ENCODE results near the gene CARD9.

CARD9 gene

DNA sequence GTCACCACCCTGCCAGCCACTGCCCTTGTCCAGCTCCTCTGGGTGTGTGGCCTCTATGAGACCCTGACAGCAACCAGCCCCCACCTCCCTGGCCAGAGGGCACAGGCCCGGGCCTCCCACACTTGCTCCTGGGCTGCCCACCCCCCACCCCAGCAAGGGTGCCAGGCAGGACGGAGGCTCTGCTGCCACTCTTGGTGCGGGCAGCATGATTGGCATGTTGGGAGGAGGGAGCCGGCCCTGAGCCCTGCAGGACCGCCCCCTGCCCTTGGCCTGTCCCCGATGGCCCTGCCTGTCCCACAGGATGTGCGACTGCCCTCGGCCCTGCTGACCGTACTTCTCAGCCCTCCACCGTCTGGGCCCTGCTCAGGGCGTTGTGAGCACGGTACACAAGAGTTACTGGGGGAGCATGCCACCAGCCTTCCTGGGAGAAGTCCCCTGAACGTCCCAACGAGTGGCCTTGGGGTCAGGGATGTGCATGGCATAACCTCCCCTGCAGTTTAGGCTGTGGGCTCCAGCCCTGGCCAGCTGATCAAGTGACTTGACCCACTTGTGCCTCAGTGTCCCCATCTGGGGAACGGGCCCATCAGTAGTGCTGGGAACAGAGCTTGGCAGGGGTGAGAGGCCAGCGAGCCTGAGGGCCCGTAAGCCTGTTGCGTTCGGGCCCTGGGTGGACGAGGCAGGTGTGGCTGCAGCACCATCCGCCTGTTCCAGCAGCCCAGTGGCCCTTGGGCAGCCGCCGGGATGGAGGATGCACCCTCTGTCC lies 30.2 kb downstream of the CARD9 start:
- H3K27me3 ChIP-seq (ENCODE audit: insufficient read depth, low read depth), result peaks cover 65% of the 10 kb centered on the region

DNA sequence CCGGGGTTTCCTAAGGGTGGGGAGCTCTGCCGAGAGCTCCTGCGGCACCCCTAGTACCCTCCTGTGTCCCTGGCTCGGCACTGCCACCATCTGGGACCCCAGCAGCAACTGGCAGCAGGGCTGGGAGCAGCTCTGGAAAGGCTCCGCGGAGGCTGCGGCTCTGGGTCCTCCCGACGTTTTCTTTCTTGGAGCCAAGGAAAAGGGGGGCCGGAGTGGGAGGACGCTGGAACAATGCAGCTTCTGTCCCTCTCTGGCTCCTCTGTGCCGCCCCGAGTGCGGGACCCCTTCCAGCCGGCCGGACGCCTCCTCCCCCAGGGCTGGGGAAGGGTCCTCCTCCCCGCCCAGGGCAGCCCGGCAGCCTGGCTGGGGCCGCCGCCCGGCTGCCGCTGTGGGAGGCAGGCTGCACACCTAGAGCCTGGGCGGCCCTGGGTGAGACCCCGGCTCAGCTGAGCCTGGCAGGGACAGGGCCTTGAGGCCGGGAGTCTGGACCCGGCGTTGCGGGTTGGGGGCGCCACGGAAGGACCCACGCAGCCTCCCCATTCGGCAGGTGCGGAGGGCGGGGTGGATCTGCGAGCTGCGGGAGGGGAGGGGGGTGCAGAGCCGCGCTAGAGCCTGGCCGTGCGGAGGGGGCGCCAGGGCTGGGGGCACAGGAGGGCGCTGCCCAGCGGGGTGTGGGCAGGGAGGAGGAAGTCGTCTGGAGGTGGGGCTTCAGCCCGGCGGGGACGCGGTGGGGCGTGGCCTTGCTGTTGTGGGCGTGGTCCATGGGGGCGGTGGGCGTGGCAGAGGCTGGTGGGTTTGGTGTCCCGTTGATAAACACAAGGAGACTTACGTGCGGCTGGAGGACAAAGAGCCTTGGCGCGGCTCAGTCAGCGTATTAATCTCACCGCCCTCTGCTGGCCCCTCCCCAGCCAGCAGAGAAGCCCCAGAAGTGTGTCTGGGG lies 31.0 kb downstream of the CARD9 start:
- Histone ChIP-seq H4K20me1 (ENCODE audit: insufficient read depth) (no peaks in the 10 kb centered on the region), H3K4me2 (peak overlapping the region; percentile 61), H3K9ac (no peak overlapping the region), H3K27me3 (ENCODE audit: insufficient read depth, low read depth) (peaks cover 66% of the 10 kb centered on the region), H3K27ac (no peak overlapping the region), H3K4me1 (ENCODE audit: low read depth, poor library complexity, severe bottlenecking) (peaks cover 5% of the 10 kb centered on the region), H3K4me3 (IDR thresholded peaks at IDR 0.05; ENCODE audit: insufficient read depth, low read depth, low read length) (no peak overlapping the region), H3K79me2 (ENCODE audit: insufficient read depth, low read depth) (no peaks in the 10 kb centered on the region), H3K36me3 (ENCODE audit: insufficient read depth) (no peaks in the 10 kb centered on the region), H2AFZ (ENCODE audit: low read depth) (peak overlapping the region; percentile 71)
- TF ChIP-seq, protein P1, sequence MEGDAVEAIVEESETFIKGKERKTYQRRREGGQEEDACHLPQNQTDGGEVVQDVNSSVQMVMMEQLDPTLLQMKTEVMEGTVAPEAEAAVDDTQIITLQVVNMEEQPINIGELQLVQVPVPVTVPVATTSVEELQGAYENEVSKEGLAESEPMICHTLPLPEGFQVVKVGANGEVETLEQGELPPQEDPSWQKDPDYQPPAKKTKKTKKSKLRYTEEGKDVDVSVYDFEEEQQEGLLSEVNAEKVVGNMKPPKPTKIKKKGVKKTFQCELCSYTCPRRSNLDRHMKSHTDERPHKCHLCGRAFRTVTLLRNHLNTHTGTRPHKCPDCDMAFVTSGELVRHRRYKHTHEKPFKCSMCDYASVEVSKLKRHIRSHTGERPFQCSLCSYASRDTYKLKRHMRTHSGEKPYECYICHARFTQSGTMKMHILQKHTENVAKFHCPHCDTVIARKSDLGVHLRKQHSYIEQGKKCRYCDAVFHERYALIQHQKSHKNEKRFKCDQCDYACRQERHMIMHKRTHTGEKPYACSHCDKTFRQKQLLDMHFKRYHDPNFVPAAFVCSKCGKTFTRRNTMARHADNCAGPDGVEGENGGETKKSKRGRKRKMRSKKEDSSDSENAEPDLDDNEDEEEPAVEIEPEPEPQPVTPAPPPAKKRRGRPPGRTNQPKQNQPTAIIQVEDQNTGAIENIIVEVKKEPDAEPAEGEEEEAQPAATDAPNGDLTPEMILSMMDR (conservative IDR thresholded peaks at IDR 0.05; ENCODE audit: low read depth, low read length), result no peak

More for the DNA sequence above, 30.2 kb downstream of the CARD9 start:
- H3K27ac ChIP-seq, result no peak overlapping the region
- peak overlapping the region; percentile 61; the same call in 1 of the 2 replicates for H3K4me2 ChIP-seq
- no peaks in the 10 kb centered on the region for H3K36me3 ChIP-seq (ENCODE audit: insufficient read depth)
- no peak overlapping the region for H3K9ac ChIP-seq
- H3K4me1 ChIP-seq (ENCODE audit: low read depth, poor library complexity, severe bottlenecking), result peaks cover 5% of the 10 kb centered on the region
- peak overlapping the region; percentile 71; the same call in 1 of the 2 replicates for H2AFZ ChIP-seq (ENCODE audit: low read depth)
- TF ChIP-seq, protein P1 (conservative IDR thresholded peaks at IDR 0.05; ENCODE audit: low read depth, low read length), result no peak
- no peak overlapping the region for H3K4me3 ChIP-seq (IDR thresholded peaks at IDR 0.05; ENCODE audit: insufficient read depth, low read depth, low read length)
- no peaks in the 10 kb centered on the region for H4K20me1 ChIP-seq (ENCODE audit: insufficient read depth)
- H3K79me2 ChIP-seq (ENCODE audit: insufficient read depth, low read depth), result no peaks in the 10 kb centered on the region

DNA sequence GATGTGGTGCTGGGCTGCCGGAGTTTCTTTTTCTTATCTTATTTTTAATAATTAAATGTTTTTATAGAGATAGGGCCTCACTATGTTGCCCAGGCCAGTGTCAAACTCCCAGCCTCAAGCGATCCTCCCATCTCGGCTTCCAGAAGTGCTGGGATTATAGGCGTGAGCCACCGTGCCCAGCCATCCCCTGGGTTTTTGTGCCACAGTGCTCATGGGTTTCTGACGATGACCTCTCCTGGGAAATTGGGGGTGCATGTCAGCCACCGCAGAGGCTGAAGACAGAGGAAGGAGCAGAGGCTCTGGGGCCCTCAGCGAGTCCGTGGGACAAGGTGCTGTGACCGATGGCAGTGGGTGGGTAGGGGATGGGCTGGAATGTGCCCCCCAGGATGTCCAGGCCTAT lies 31.7 kb downstream of the CARD9 start:
- Histone ChIP-seq H3K4me1 (ENCODE audit: low read depth, poor library complexity, severe bottlenecking) (peaks cover 5% of the 10 kb centered on the region), H3K36me3 (ENCODE audit: insufficient read depth) (no peaks in the 10 kb centered on the region), H3K79me2 (ENCODE audit: insufficient read depth, low read depth) (no peaks in the 10 kb centered on the region), H3K4me2 (no peak overlapping the region), H4K20me1 (ENCODE audit: insufficient read depth) (no peaks in the 10 kb centered on the region), H3K27ac (no peak overlapping the region), H3K27me3 (ENCODE audit: insufficient read depth, low read depth) (peaks cover 67% of the 10 kb centered on the region), H3K4me3 (IDR thresholded peaks at IDR 0.05; ENCODE audit: insufficient read depth, low read depth, low read length) (no peak overlapping the region), H2AFZ (ENCODE audit: low read depth) (no peak overlapping the region), H3K9ac (no peak overlapping the region)
- TF ChIP-seq, protein P1 (conservative IDR thresholded peaks at IDR 0.05; ENCODE audit: low read depth, low read length), result no peak

DNA sequence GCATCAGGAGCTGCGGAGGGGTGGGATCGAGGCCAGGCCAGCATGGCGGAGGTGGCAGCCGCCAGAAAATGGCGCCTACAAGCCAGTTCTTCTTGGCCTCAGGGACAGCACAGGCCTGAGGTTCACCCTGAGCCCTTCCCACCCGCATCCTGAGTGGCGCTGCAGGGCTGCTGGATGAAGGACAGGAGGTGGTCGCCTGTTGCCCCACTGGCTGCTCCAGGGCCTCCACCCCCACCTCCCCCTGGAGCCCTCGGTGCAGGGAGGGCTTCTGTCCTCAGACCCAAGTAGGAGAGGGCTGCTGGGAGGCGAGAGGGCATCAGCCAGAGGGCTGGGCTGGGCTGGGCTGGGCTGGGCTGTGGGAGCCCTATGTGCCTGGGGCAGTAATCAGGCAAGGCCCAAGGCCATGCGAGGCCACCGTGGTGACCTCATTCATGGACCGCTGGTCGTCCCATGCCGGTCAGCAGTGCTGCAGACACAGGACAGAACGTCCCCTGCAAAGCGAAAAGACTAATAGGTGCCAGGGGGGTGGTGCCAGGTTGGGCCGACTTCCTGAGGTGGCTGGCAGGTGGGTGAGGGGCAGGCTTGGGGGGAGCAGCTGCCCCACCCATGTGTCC lies 32.3 kb downstream of the CARD9 start:
- peaks cover 5% of the 10 kb centered on the region for H3K4me1 ChIP-seq (ENCODE audit: low read depth, poor library complexity, severe bottlenecking)
- no peak overlapping the region for H2AFZ ChIP-seq (ENCODE audit: low read depth)
- H3K4me2 ChIP-seq, result no peak overlapping the region
- H3K36me3 ChIP-seq (ENCODE audit: insufficient read depth), result no peaks in the 10 kb centered on the region
- H3K27ac ChIP-seq, result no peak overlapping the region
- H3K27me3 ChIP-seq (ENCODE audit: insufficient read depth, low read depth), result peaks cover 67% of the 10 kb centered on the region
- H3K4me3 ChIP-seq (IDR thresholded peaks at IDR 0.05; ENCODE audit: insufficient read depth, low read depth, low read length), result no peak overlapping the region
- no peak overlapping the region for H3K9ac ChIP-seq
- TF ChIP-seq, protein P1 (conservative IDR thresholded peaks at IDR 0.05; ENCODE audit: low read depth, low read length), result no peak
- H3K79me2 ChIP-seq (ENCODE audit: insufficient read depth, low read depth), result no peaks in the 10 kb centered on the region
- no peaks in the 10 kb centered on the region for H4K20me1 ChIP-seq (ENCODE audit: insufficient read depth)

All from KMS-11 (cell line).